ENCODE data around the gene TTC21B.
A peak's percentile ranks its signal among the peaks of the same experiment; 100 is the strongest.

The TTC21B gene

DNA sequence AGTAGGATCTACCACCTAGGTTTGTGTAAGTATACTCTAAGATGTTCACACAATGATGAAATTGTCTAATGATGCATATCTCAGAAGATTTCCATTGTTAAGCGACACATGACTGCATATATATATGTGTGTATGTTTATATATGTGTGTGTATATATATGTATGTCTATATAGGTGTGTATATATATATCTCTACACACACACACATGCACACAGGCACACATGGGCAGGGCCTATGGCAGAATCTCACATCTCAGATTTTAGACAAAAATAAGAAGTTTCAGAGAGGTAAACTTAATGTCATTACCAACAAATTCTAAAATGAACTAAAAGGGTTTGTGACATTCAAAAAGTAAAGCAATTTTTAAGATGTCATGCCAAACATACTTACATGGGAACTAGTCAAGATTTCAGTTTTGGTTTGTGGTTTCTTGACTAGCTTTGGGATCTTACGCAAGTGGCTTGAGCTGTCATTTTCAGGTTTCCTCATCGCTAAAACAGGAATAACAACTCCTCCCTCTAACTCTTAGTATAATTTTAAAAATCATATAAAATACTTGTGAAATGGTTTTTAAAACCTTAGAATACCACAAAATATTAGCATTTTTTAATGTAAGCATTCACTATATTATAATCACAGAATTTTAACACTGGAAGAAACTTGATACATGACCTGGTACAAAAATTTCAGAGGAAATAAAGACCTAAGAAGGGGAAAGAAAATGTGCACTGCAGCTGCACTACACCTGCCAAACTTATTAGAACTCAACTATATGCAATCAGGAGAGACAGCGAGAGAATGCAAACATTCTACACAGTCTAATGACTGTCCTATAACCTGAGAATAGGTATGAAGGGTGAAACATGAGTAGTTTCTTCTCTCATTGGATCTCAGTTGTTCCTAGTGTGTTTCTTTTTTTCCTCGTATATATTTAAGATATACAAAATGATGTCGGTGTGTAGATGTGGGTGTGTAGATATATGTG, 75.7 kb downstream of the TTC21B start:
- TF ChIP-seq, protein P1, sequence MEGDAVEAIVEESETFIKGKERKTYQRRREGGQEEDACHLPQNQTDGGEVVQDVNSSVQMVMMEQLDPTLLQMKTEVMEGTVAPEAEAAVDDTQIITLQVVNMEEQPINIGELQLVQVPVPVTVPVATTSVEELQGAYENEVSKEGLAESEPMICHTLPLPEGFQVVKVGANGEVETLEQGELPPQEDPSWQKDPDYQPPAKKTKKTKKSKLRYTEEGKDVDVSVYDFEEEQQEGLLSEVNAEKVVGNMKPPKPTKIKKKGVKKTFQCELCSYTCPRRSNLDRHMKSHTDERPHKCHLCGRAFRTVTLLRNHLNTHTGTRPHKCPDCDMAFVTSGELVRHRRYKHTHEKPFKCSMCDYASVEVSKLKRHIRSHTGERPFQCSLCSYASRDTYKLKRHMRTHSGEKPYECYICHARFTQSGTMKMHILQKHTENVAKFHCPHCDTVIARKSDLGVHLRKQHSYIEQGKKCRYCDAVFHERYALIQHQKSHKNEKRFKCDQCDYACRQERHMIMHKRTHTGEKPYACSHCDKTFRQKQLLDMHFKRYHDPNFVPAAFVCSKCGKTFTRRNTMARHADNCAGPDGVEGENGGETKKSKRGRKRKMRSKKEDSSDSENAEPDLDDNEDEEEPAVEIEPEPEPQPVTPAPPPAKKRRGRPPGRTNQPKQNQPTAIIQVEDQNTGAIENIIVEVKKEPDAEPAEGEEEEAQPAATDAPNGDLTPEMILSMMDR (IDR thresholded peaks at IDR 0.05; ENCODE audit: low read depth, low read length), result no peak
- peak; percentile 68 to 81 for DNase-seq (ENCODE audit: low read depth in 2 of 2)
- no peak overlapping the region for H3K4me3 ChIP-seq (replicated peaks in 1 of 2; ENCODE audit: low read depth in 2 of 2, low read length in 2 of 2)

DNA sequence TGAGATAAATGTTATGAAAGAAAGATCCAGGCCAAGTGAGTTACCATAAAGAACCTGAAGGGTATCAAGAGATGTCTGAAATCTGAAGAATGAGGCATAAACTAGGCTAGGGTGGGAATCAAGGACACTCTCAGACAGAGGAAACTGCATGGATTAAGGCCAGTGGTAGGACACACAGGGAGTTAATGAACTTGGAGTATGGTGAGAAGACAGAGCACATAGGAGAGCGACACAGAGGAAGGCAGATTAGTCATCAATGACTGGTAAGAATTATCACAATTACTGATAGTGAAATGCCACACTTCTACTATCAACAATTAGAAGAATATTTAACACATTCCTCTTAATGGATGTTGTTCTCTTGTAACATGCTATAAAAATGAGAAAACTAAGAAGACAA, 76.9 kb downstream of the TTC21B start:
- peak; percentile 16 to 18 for DNase-seq (ENCODE audit: low read depth in 2 of 2)
- no peak overlapping the region for H3K4me3 ChIP-seq (replicated peaks in 1 of 2; ENCODE audit: low read depth in 2 of 2, low read length in 2 of 2)
- TF ChIP-seq, protein P1 (IDR thresholded peaks at IDR 0.05; ENCODE audit: low read depth, low read length), result no peak

DNA sequence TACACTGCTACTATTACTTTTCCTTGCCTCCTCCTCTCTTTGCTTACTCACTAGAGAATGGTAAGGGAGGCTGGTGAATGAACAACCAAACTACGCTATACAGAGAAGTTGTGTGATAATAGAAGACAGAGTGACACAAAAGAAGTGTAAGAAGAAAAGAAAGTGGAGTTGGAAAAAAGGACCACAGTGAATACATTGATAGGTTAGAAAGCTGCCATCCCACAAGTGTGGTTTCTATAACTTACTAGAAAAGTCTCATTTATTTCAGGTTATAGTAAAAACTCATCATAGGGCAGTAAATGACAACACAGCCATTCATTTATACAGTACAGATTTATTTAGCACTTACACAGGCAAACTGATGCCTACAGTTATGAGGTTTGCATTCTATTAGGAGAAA, 77.3 kb downstream of the TTC21B start:
- TF ChIP-seq, protein P1 (IDR thresholded peaks at IDR 0.05; ENCODE audit: low read depth, low read length), result no peak
- DNase-seq (ENCODE audit: low read depth in 2 of 2), result no peak
- H3K4me3 ChIP-seq (replicated peaks in 1 of 2; ENCODE audit: low read depth in 2 of 2, low read length in 2 of 2), result no peak overlapping the region

DNA sequence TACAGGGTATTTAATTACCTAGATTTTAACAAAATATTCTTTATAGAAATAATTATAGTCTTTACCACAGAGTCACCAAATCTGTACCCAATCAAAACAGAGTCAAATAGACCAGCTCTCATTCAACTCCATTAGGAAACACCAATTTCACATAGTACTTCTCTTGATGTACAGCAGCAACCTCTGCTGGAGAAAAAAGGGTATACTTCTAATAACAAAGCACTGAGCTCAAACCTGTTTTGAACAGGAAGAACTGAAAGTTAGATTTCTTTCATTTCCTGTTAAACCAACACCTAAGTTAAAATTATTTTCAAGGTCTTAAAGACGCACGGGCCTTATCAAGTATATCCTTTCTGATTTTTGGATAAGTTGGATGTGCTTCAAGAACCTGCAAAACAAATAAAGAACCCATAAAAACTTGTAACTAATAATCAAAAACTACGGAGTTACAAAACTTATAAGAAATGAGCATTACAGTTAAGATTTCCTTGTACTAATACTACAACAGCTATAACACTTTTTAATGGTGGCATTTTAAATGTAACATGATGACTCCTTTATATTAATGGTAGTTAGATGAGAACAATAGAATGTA, 79.0 kb downstream of the TTC21B start:
- TF ChIP-seq, protein P1 (IDR thresholded peaks at IDR 0.05; ENCODE audit: low read depth, low read length), result peak; percentile 68
- DNase-seq (ENCODE audit: low read depth in 2 of 2), result peak; percentile 80
- no peak overlapping the region for H3K4me3 ChIP-seq (replicated peaks in 1 of 2; ENCODE audit: low read depth in 2 of 2, low read length in 2 of 2)

DNA sequence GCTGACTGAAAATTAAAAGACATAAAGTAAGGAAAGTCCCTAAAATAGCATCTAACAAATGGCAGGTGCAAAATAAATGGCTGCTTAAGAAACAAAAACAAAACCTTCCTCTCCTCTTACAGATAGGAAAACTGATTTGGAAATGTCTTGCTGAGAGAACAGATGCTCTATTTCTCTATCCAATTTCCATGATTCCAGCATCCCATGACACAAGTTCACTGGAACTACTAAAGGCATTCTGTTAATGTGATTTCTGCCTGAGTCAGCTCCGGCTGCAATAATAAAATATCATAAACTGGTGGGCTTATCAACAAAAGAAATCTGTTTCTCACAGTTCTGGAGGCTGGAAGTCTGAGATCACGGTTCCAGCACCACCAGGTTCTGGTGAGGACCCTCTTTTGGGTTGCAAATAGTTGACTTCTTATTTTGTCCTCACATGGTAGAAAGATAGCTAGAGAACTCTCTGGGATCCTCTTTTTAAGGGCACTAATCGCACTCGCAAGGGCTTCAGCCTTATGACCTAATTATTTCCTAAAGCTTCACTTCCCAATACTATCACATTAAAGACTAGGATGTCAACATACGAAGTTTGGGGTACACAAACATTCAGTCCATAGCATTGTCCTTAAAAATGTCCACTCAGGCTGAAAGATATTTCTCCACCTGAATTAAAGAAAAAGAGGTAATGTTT, 81.3 kb downstream of the TTC21B start:
- TF ChIP-seq, protein P1 (IDR thresholded peaks at IDR 0.05; ENCODE audit: low read depth, low read length), result no peak
- DNase-seq (ENCODE audit: low read depth in 2 of 2), result no peak
- no peak overlapping the region for H3K4me3 ChIP-seq (replicated peaks in 1 of 2; ENCODE audit: low read depth in 2 of 2, low read length in 2 of 2)

DNA sequence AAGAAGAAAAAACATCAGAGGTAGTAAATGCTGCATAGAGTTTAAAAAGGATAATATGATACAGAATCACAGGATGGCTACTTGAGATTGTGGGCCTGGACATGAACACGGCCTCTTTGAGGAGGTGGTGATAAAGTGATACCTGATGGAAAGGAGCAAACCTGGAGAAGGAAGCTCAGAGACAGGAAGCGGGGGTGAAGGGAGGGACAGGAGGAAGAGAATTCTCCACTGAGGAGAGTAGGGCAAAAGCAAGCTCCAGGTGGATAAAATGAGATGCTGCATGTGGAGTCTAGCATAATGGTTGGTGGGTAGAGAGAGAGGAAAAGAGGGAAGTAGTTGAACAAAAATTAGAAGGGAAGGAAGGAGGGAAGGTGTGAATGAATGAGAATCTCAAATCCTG, 82.6 kb downstream of the TTC21B start:
- no peak overlapping the region for H3K4me3 ChIP-seq (replicated peaks in 1 of 2; ENCODE audit: low read depth in 2 of 2, low read length in 2 of 2)
- TF ChIP-seq, protein P1 (IDR thresholded peaks at IDR 0.05; ENCODE audit: low read depth, low read length), result no peak
- no peak for DNase-seq (ENCODE audit: low read depth in 2 of 2)

Data from cardiac fibroblast (primary cell).